ENCODE results near the gene CNTNAP2. TPM values are rescaled to one million over a fixed set of nuclear protein-coding genes. Genes with fewer than 3 reads are reported as not detected.

CNTNAP2 gene
- total and polyA plus RNA-seq, 2 experiments from 2014 or later, result not detected

GRCh38 chr7:147276106-147276505, 1159.5 kb downstream of the CNTNAP2 start:
- Histone ChIP-seq H3K36me3 (ENCODE audit: low read depth) (no peaks in the 10 kb centered on the region), H3K9me2 (ENCODE audit: insufficient read depth) (no peaks in the 10 kb centered on the region), H3K9ac (no peak overlapping the region), H2AFZ (no peak overlapping the region), H4K20me1 (ENCODE audit: insufficient read depth) (no peaks in the 10 kb centered on the region), H3K27me3 (replicated peaks; ENCODE audit: insufficient read depth) (no peaks in the 10 kb centered on the region), H3K79me2 (ENCODE audit: insufficient read depth) (no peaks in the 10 kb centered on the region), H3K4me1 (ENCODE audit: insufficient read depth) (no peaks in the 10 kb centered on the region), H3K27ac (no peak overlapping the region), H3F3A (ENCODE audit: insufficient read depth) (no peaks in the 10 kb centered on the region), H3K4me3 (no peak overlapping the region), H3K4me2 (ENCODE audit: unreplicated experiment) (no peak overlapping the region), H3K9me3 (ENCODE audit: low read depth) (no peaks in the 10 kb centered on the region)
- in situ Hi-C loops (cut with MboI), result no loop called here
- 2 to 6% methylated on average over 1 of the region's 1 CpG for WGBS, 2 experiments (ENCODE audit: low coverage in 1 of 2, low lambda C conversion rate in 2 of 2, missing lambda C conversion rate in 2 of 2)
- TF ChIP-seq EZH2phosphoT487 (IDR thresholded peaks at IDR 0.05; ENCODE audit: insufficient read depth, low read depth), result no peak
- TF ChIP-seq EZH2 (IDR thresholded peaks at IDR 0.05; ENCODE audit: insufficient read depth, poor library complexity, severe bottlenecking), result no peak
- no peak for DNase-seq

DNA sequence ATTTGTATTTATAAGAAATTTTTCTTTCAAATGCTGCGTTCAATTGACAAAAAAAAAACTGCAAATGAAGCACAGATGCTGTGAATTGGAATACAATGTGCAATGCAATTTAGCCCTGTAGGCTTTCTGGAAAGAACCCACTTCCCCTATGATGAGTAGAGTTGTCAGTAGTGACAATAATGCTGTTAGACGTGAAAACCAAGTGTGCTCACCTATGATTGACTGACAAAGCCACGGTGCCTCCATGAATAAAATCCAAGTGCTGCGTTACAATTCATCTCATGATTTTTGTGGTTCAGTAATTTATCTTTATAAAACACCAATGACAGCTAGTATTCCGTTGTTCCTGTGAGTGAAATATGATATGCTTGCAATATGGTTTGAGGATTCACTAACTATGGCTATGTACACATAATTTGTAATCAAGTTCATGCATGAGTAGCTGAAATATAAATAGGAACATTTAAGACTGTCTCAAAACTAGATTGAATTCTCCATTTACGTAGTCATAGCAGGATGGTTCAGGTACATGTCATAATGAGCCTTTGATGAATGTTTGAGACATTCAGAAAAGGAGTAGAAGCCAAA, 1160.3 kb downstream of the CNTNAP2 start:
- Histone ChIP-seq H3K4me3 (no peak overlapping the region), H3K79me2 (ENCODE audit: insufficient read depth) (no peaks in the 10 kb centered on the region), H3K36me3 (ENCODE audit: low read depth) (no peaks in the 10 kb centered on the region), H3K27ac (no peak overlapping the region), H3K9ac (no peak overlapping the region), H3K4me1 (ENCODE audit: insufficient read depth) (no peaks in the 10 kb centered on the region), H3F3A (ENCODE audit: insufficient read depth) (no peaks in the 10 kb centered on the region), H4K20me1 (ENCODE audit: insufficient read depth) (no peaks in the 10 kb centered on the region), H2AFZ (no peak overlapping the region), H3K9me3 (ENCODE audit: low read depth) (no peaks in the 10 kb centered on the region), H3K9me2 (ENCODE audit: insufficient read depth) (no peaks in the 10 kb centered on the region), H3K27me3 (replicated peaks; ENCODE audit: insufficient read depth) (no peaks in the 10 kb centered on the region), H3K4me2 (ENCODE audit: unreplicated experiment) (no peak overlapping the region)
- TF ChIP-seq EZH2 (IDR thresholded peaks at IDR 0.05; ENCODE audit: insufficient read depth, poor library complexity, severe bottlenecking), result no peak
- TF ChIP-seq EZH2phosphoT487 (IDR thresholded peaks at IDR 0.05; ENCODE audit: insufficient read depth, low read depth), result no peak
- 3 to 6% methylated on average over 6 of the region's 6 CpGs for WGBS, 2 experiments (ENCODE audit: low coverage in 1 of 2, low lambda C conversion rate in 2 of 2, missing lambda C conversion rate in 2 of 2)
- no peak for DNase-seq
- in situ Hi-C loops (cut with MboI), result no loop called here

GRCh38 chr7:147279514-147279913, 1162.9 kb downstream of the CNTNAP2 start:
- no peak overlapping the region for H2AFZ ChIP-seq
- H3K27ac ChIP-seq, result no peak overlapping the region

GRCh38 chr7:147279964-147280374, 1163.4 kb downstream of the CNTNAP2 start:
- in situ Hi-C loops (cut with MboI), result no loop called here
- WGBS, 2 experiments (ENCODE audit: low coverage in 1 of 2, low lambda C conversion rate in 2 of 2, missing lambda C conversion rate in 2 of 2), result 29 to 32% methylated on average over 2 of the region's 2 CpGs
- H3K9me3 ChIP-seq (ENCODE audit: low read depth), result no peaks in the 10 kb centered on the region
- H3K79me2 ChIP-seq (ENCODE audit: insufficient read depth), result no peaks in the 10 kb centered on the region
- H3K4me1 ChIP-seq (ENCODE audit: insufficient read depth), result no peaks in the 10 kb centered on the region
- no peak overlapping the region for H2AFZ ChIP-seq
- H3F3A ChIP-seq (ENCODE audit: insufficient read depth), result no peaks in the 10 kb centered on the region
- no peak for DNase-seq
- TF ChIP-seq EZH2phosphoT487 (IDR thresholded peaks at IDR 0.05; ENCODE audit: insufficient read depth, low read depth) (no peak), EZH2 (IDR thresholded peaks at IDR 0.05; ENCODE audit: insufficient read depth, poor library complexity, severe bottlenecking) (no peak)
- no peaks in the 10 kb centered on the region for H4K20me1 ChIP-seq (ENCODE audit: insufficient read depth)
- H3K4me2 ChIP-seq (ENCODE audit: unreplicated experiment), result no peak overlapping the region
- no peak overlapping the region for H3K27ac ChIP-seq
- H3K9me2 ChIP-seq (ENCODE audit: insufficient read depth), result no peaks in the 10 kb centered on the region
- H3K36me3 ChIP-seq (ENCODE audit: low read depth), result no peaks in the 10 kb centered on the region
- H3K4me3 ChIP-seq, result no peak overlapping the region
- no peak overlapping the region for H3K9ac ChIP-seq
- H3K27me3 ChIP-seq (replicated peaks; ENCODE audit: insufficient read depth), result no peaks in the 10 kb centered on the region

More at GRCh38 chr7:147279514-147279913, 1162.9 kb downstream of the CNTNAP2 start:
- Histone ChIP-seq H3K9me3 (ENCODE audit: low read depth) (no peaks in the 10 kb centered on the region), H4K20me1 (ENCODE audit: insufficient read depth) (no peaks in the 10 kb centered on the region), H3K9ac (no peak overlapping the region), H3F3A (ENCODE audit: insufficient read depth) (no peaks in the 10 kb centered on the region), H3K9me2 (ENCODE audit: insufficient read depth) (no peaks in the 10 kb centered on the region), H3K36me3 (ENCODE audit: low read depth) (no peaks in the 10 kb centered on the region), H3K27me3 (replicated peaks; ENCODE audit: insufficient read depth) (no peaks in the 10 kb centered on the region), H3K4me3 (no peak overlapping the region), H3K4me1 (ENCODE audit: insufficient read depth) (no peaks in the 10 kb centered on the region), H3K4me2 (ENCODE audit: unreplicated experiment) (no peak overlapping the region), H3K79me2 (ENCODE audit: insufficient read depth) (no peaks in the 10 kb centered on the region)
- DNase-seq, result no peak
- in situ Hi-C loops (cut with MboI), result no loop called here
- no peak for TF ChIP-seq EZH2 (IDR thresholded peaks at IDR 0.05; ENCODE audit: insufficient read depth, poor library complexity, severe bottlenecking)
- no peak for TF ChIP-seq EZH2phosphoT487 (IDR thresholded peaks at IDR 0.05; ENCODE audit: insufficient read depth, low read depth)
- 27 to 30% methylated on average over 4 of the region's 4 CpGs for WGBS, 2 experiments (ENCODE audit: low coverage in 1 of 2, low lambda C conversion rate in 2 of 2, missing lambda C conversion rate in 2 of 2)

DNA sequence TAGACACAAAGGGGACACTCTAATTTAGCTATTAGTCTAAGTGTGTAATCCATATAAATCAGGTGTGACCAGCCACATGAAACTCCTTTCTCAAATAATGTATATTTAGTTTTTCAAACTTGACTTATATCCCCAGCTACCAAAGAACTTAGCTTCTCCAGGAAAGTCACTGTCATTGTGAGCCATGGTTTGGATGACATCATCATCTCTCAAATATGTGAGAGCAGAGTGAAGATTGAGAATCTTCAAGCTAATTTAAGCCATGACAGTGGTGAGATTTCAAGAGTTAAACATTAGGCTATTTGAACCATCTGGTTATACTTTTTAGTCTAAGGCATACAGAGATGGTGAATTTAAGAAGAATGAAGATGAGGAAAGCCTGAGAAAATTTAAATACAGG, 1165.6 kb downstream of the CNTNAP2 start:
- no peaks in the 10 kb centered on the region for H3K9me3 ChIP-seq (ENCODE audit: low read depth)
- H3K9ac ChIP-seq, result no peak overlapping the region
- H3K9me2 ChIP-seq (ENCODE audit: insufficient read depth), result no peaks in the 10 kb centered on the region
- H3K27ac ChIP-seq, result no peak overlapping the region
- in situ Hi-C loops (cut with MboI), result no loop called here
- H2AFZ ChIP-seq, result no peak overlapping the region
- H3K27me3 ChIP-seq (replicated peaks; ENCODE audit: insufficient read depth), result no peaks in the 10 kb centered on the region
- no peaks in the 10 kb centered on the region for H3K36me3 ChIP-seq (ENCODE audit: low read depth)
- no peaks in the 10 kb centered on the region for H3K79me2 ChIP-seq (ENCODE audit: insufficient read depth)
- H3F3A ChIP-seq (ENCODE audit: insufficient read depth), result no peaks in the 10 kb centered on the region
- H4K20me1 ChIP-seq (ENCODE audit: insufficient read depth), result no peaks in the 10 kb centered on the region
- no peak overlapping the region for H3K4me2 ChIP-seq (ENCODE audit: unreplicated experiment)
- no peak for TF ChIP-seq EZH2 (IDR thresholded peaks at IDR 0.05; ENCODE audit: insufficient read depth, poor library complexity, severe bottlenecking)
- TF ChIP-seq EZH2phosphoT487 (IDR thresholded peaks at IDR 0.05; ENCODE audit: insufficient read depth, low read depth), result no peak
- DNase-seq, result no peak
- H3K4me3 ChIP-seq, result no peak overlapping the region
- H3K4me1 ChIP-seq (ENCODE audit: insufficient read depth), result no peaks in the 10 kb centered on the region

Measured in GM23248 (cell line).